K562 (cell line): Measurements from ENCODE around the gene CD109. TPM values are rescaled to one million over a fixed set of nuclear protein-coding genes. Genes with fewer than 3 reads are reported as not detected.

Source experiments
- ATAC-seq: fragments of 200-7000 bp; cut with Tn5 transposase; 3 replicates; pipeline ENCODE4 v1.9.1; 2020; ENCODE audit warnings: moderate library complexity
- BruUV-seq: library from RNA; stranded (reverse); fragments of 400-500 nt; replicated peaks from 2 replicates; lab custom pipeline; 2021; lab: Mats Ljungman, UMichigan
- CTCF ChIA-PET: fragments of 300-600 bp; formaldehyde crosslinking; extraction: SDS; loops from one replicate; lab custom pipeline; 2021; ENCODE audit warnings: low intra/inter-chr PET ratio; lab: Yijun Ruan, JAX
- POLR2A ChIA-PET: fragments of 300-600, 350-650 bp; sonication (Branson Sonifier 250); formaldehyde crosslinking; extraction: SDS; loops from one replicate; lab custom pipeline; 2021; ENCODE audit warnings: antibody characterized with exemption, inconsistent platforms; lab: Yijun Ruan, JAX
- DNase-seq, 4 experiments: peaks; one replicate each; pipeline versions ENCODE4 v3.0.0 to v3.0.0-alpha.2; 2011 to 2018; ENCODE audit warnings: low spot score in 3 of 4, mixed read lengths in 3 of 4; ENCODE audit errors: extremely low read depth in 1 of 4
- FAIRE-seq: peaks from 2 replicates; lab custom pipeline; 2011; peaks lifted over from hg19 to GRCh38; lab: Jason Lieb, UNC
- H2AFZ ChIP-seq: 2 replicates; pipeline ENCODE4 v1.6.0; 2011; ENCODE audit warnings: low read depth, low read length, control low read depth, inconsistent platforms
- H3K27ac ChIP-seq: fragments of 200-600 bp; 3 replicates; pipeline ENCODE4 v1.8.0; 2011; ENCODE audit warnings: low read depth, mild to moderate bottlenecking, control low read depth, inconsistent platforms, low read length, moderate library complexity, mixed read lengths; ENCODE audit errors: extremely low read depth
- H3K27me3 ChIP-seq, 2 experiments: fragments of 300-600 bp in 1 of 2; 2 replicates in 1 of 2; 3 replicates in 1 of 2; pipeline versions ENCODE4 v1.6.0 to v1.8.0; 2011; ENCODE audit warnings: inconsistent platforms in 2 of 2, low read length in 2 of 2, mild to moderate bottlenecking in 1 of 2, mixed read lengths in 1 of 2, moderate library complexity in 1 of 2; ENCODE audit not compliant: control insufficient read depth in 2 of 2, insufficient read depth in 2 of 2
- H3K36me3 ChIP-seq: fragments of 300-600 bp; 3 replicates; pipeline ENCODE4 v1.8.0; 2011; ENCODE audit warnings: mild to moderate bottlenecking, low read length, inconsistent platforms; ENCODE audit not compliant: control insufficient read depth, insufficient read depth
- H3K4me1 ChIP-seq, 2 experiments: fragments of 200-600 bp in 1 of 2; replicated peaks in 1 of 2; 2 replicates in 1 of 2; 3 replicates in 1 of 2; pipeline versions ENCODE4 v1.5.1 to v1.8.0; 2011; ENCODE audit warnings: inconsistent platforms in 2 of 2, low read length in 2 of 2, mild to moderate bottlenecking in 1 of 2, mixed read lengths in 1 of 2, moderate library complexity in 1 of 2; ENCODE audit not compliant: control insufficient read depth in 2 of 2, insufficient read depth in 2 of 2
- H3K4me2 ChIP-seq: 2 replicates; pipeline ENCODE4 v1.6.1; 2011; ENCODE audit warnings: low read length, control low read depth, inconsistent platforms, mixed read lengths; ENCODE audit not compliant: insufficient read depth
- H3K4me3 ChIP-seq: fragments of 200-600 bp; sonication (generic), shearing (Covaris generic); 2 replicates; pipeline ENCODE4 v1.5.1; 2016; ENCODE audit warnings: control low read depth, inconsistent platforms
- H3K79me2 ChIP-seq: fragments of 200-600 bp; 3 replicates; pipeline ENCODE4 v1.8.0; 2011; ENCODE audit warnings: low read length, inconsistent platforms; ENCODE audit not compliant: control insufficient read depth, insufficient read depth
- H3K9ac ChIP-seq, 2 experiments: 2 replicates each; pipeline versions ENCODE4 v1.6.0 to v1.6.1; 2011; ENCODE audit warnings: low read depth in 2 of 2, low read length in 2 of 2, control low read depth in 1 of 2, inconsistent platforms in 1 of 2, mild to moderate bottlenecking in 1 of 2, mixed read lengths in 1 of 2; ENCODE audit not compliant: insufficient read depth in 1 of 2
- H3K9me1 ChIP-seq: one replicate; pipeline ENCODE4 v1.6.0; 2011; ENCODE audit warnings: inconsistent platforms, mild to moderate bottlenecking, low read length, moderate library complexity; ENCODE audit not compliant: control insufficient read depth, insufficient read depth
- H3K9me3 ChIP-seq: replicated peaks from 2 replicates; pipeline ENCODE4 v1.5.1; 2011; ENCODE audit warnings: low read depth, low read length, inconsistent platforms; ENCODE audit not compliant: control insufficient read depth, insufficient read depth
- H4K20me1 ChIP-seq: replicated peaks from 2 replicates; pipeline ENCODE4 v1.6.1; 2011; ENCODE audit warnings: low read length, inconsistent platforms, mixed read lengths; ENCODE audit not compliant: control insufficient read depth, insufficient read depth
- CBFB ChIP-seq: sonication (generic); formaldehyde crosslinking; IDR thresholded peaks from 2 replicates; pipeline ENCODE4 v1.4.0; 2020; ENCODE audit warnings: mild to moderate bottlenecking, missing genetic modification reagents
- EP400 ChIP-seq: fragments of 450-650 bp; IDR thresholded peaks from 2 replicates; pipeline ENCODE4 v1.6.1; 2017; ENCODE audit warnings: antibody characterized with exemption, mild to moderate bottlenecking, moderate library complexity
- GABPB2 ChIP-seq: fragments of 250-450 bp; sonication (Bioruptor Pico); conservative IDR thresholded peaks from 2 replicates; pipeline ENCODE4 v1.5.1; 2021; ENCODE audit warnings: mild to moderate bottlenecking
- PPARD ChIP-seq: fragments of 250-450 bp; sonication (Bioruptor Pico); IDR thresholded peaks from 2 replicates; pipeline ENCODE4 v1.8.0; 2022; ENCODE audit warnings: inconsistent platforms, mild to moderate bottlenecking, moderate library complexity
- PTTG1 ChIP-seq: fragments of 450-650 bp; IDR thresholded peaks from 2 replicates; pipeline ENCODE4 v1.6.1; 2016; ENCODE audit warnings: low read depth, mild to moderate bottlenecking, missing genetic modification characterization, missing compliant biosample characterization
- SOX6 ChIP-seq: fragments of 450-650 bp; IDR thresholded peaks from 2 replicates; pipeline ENCODE4 v1.6.1; 2014; ENCODE audit warnings: mild to moderate bottlenecking
- ZNF24 ChIP-seq: fragments of 450-650 bp; IDR thresholded peaks from 2 replicates; pipeline ENCODE4 v1.6.1; 2016
- ZNF274 ChIP-seq: IDR thresholded peaks from 2 replicates; pipeline ENCODE4 v1.6.1; 2011; ENCODE audit warnings: low read depth, mild to moderate bottlenecking, low read length, moderate library complexity, borderline replicate concordance
- ZSCAN32 ChIP-seq: fragments of 450-650 bp; formaldehyde crosslinking; IDR thresholded peaks from 2 replicates; pipeline ENCODE4 v1.4.0; 2020; ENCODE audit warnings: mild to moderate bottlenecking, moderate library complexity
- WGBS: fragments of 100-300 bp; shearing (Covaris generic); methylation state at CpG from one replicate; pipeline ENCODE4 v1.1.6; 2016; ENCODE audit warnings: low coverage, mixed read lengths; ENCODE audit not compliant: insufficient coverage; ENCODE audit errors: missing lambda C conversion rate; 5-methylcytosine and 5-hydroxymethylcytosine counted together
- in situ Hi-C: fragments of 300-500 bp; cut with MboI; formaldehyde crosslinking; loops from 4 replicates; pipeline ENCODE4 v1.15.0; 2018; ENCODE audit warnings: inconsistent platforms, mixed read lengths
- intact Hi-C: fragments of 100-400 bp; cut with micrococcal nuclease; formaldehyde crosslinking; loops from 2 replicates; pipeline ENCODE4 v1.14.2; 2022
- polyA plus RNA-seq, 8 experiments: library from polyadenylated mRNA; depleted of rRNA in 4 of 8; stranded (reverse) in 5 of 8; unstranded in 3 of 8; fragments of >200 nt; fragmentation: Nextera tagmentation in 2 of 8; fragmentation: Illumina TruSeq in 1 of 8; extraction: Ambion mirVana in 2 of 8; extraction: Trizol in 1 of 8; gene quantifications; 2 replicates each; pipeline versions ENCODE4 v1.2.1 to v1.2.3, GENCODE V29; 2011 to 2014; ENCODE audit warnings: inconsistent platforms in 1 of 8, missing spikeins in 1 of 8
- total RNA-seq, 7 experiments: library from RNA; depleted of rRNA in 6 of 7; stranded (reverse); fragments of >200 nt in 6 of 7; fragmentation: Illumina TruSeq in 2 of 7; extraction: Trizol in 2 of 7; gene quantifications; 2 replicates each; pipeline versions ENCODE4 v1.2.1 to v1.2.3, GENCODE V29; 2011 to 2021; ENCODE audit warnings: low replicate concordance in 1 of 7
- TF ChIP-seq, protein P1 (sequence below): fragments of 250-450 bp; sonication (Bioruptor Pico); IDR thresholded peaks from 2 replicates; pipeline ENCODE4 v1.8.0; 2022; ENCODE audit warnings: inconsistent platforms
- TF ChIP-seq, protein P2 (sequence below): sonication (generic); formaldehyde crosslinking; IDR thresholded peaks from 2 replicates; pipeline ENCODE4 v1.8.0; 2022; ENCODE audit warnings: missing genetic modification reagents, mild to moderate bottlenecking, borderline replicate concordance
- TF ChIP-seq, protein P3 (sequence below): fragments of 250-450 bp; sonication (Bioruptor Pico); IDR thresholded peaks from 2 replicates; pipeline ENCODE4 v1.9.0; 2021; ENCODE audit warnings: mild to moderate bottlenecking

The CD109 gene
- total and polyA plus RNA-seq, 9 of the 15 experiments (the other 6 are each of a cell fraction or from before 2014, with no cell fraction given), result under 0.01 to 0.22 (median 0.11) TPM

DNA sequence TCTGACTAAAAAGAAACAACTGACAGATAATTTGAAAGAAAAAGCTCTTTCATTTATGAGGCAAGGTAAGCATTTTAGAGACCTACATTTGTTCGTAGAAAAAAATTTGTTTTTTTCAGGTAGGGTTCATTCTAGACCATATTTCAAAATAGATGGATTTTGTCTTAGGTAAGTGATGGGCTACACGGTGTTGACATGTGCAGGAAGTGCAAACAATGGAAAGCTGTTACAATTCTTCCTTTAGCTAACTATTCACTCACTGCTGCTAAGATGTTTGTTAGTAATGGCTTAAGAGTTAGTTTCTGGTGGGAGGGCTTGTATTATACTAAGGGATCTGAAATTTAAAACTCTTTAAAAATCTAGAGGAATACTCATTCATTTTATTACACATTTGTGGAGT lies 96.7 kb downstream of the CD109 start:
- POLR2A ChIA-PET, result interaction anchor here (0.6 to 0.7 kb wide), 2 partner anchors 34 to 105 kb away, joined by 3 read pairs; no protein-coding TSS in a partner anchor
- H3K9ac ChIP-seq, result no peak overlapping the region
- DNase-seq (no peak), ATAC-seq (no peak), FAIRE-seq (no peak)
- no peak overlapping the region for H2AFZ ChIP-seq
- no peaks in the 10 kb centered on the region for H3K27me3 ChIP-seq
- no peak overlapping the region for H3K4me3 ChIP-seq
- H3K4me1 ChIP-seq, result no peaks in the 10 kb centered on the region
- TF ChIP-seq EP400 (no peak), CBFB (CRISPR knock-in tag) (no peak), PPARD (CRISPR knock-in tag) (no peak), PTTG1 (tag) (no peak), ZNF274 (no peak), SOX6 (no peak), ZSCAN32 (CRISPR knock-in tag) (no peak), GABPB2 (CRISPR knock-in tag) (no peak), ZNF24 (no peak)
- TF ChIP-seq, protein P1, sequence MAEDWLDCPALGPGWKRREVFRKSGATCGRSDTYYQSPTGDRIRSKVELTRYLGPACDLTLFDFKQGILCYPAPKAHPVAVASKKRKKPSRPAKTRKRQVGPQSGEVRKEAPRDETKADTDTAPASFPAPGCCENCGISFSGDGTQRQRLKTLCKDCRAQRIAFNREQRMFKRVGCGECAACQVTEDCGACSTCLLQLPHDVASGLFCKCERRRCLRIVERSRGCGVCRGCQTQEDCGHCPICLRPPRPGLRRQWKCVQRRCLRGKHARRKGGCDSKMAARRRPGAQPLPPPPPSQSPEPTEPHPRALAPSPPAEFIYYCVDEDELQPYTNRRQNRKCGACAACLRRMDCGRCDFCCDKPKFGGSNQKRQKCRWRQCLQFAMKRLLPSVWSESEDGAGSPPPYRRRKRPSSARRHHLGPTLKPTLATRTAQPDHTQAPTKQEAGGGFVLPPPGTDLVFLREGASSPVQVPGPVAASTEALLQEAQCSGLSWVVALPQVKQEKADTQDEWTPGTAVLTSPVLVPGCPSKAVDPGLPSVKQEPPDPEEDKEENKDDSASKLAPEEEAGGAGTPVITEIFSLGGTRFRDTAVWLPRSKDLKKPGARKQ, result no peak
- TF ChIP-seq, protein P2, sequence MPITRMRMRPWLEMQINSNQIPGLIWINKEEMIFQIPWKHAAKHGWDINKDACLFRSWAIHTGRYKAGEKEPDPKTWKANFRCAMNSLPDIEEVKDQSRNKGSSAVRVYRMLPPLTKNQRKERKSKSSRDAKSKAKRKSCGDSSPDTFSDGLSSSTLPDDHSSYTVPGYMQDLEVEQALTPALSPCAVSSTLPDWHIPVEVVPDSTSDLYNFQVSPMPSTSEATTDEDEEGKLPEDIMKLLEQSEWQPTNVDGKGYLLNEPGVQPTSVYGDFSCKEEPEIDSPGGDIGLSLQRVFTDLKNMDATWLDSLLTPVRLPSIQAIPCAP (CRISPR knock-in tag), result no peak
- TF ChIP-seq, protein P3, sequence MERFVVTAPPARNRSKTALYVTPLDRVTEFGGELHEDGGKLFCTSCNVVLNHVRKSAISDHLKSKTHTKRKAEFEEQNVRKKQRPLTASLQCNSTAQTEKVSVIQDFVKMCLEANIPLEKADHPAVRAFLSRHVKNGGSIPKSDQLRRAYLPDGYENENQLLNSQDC (CRISPR knock-in tag), result no peak
- no peaks in the 10 kb centered on the region for H3K79me2 ChIP-seq
- H3K36me3 ChIP-seq, result no peaks in the 10 kb centered on the region
- CTCF ChIA-PET, result no interaction called here
- H3K4me2 ChIP-seq, result no peak overlapping the region
- BruUV-seq, result no TSS peak
- intact Hi-C loops (no loop called here), in situ Hi-C loops (no loop called here)
- H3K9me3 ChIP-seq, result no peaks in the 10 kb centered on the region
- H3K9me1 ChIP-seq, result no peaks in the 10 kb centered on the region
- H4K20me1 ChIP-seq, result no peaks in the 10 kb centered on the region
- WGBS, result 0% methylated on average over 2 of the region's 2 CpGs
- no peak overlapping the region for H3K27ac ChIP-seq
